Measurements from ENCODE around the gene SCARB1.

Gene SCARB1

GRCh38 chr12:124786061-124786964 is 77.4 kb downstream of the SCARB1 start:
- peak overlapping the region; percentile 64 for H3K9ac ChIP-seq (ENCODE audit: low read depth, low read length, poor library complexity)
- peak overlapping the region; percentile 57 for H3K4ac ChIP-seq (ENCODE audit: low read length)
- H2BK12ac ChIP-seq (ENCODE audit: low read length), result peak overlapping the region; percentile 77
- H2BK120ac ChIP-seq (ENCODE audit: low read depth, low read length), result no peak overlapping the region
- no peaks in the 10 kb centered on the region for H3K27me3 ChIP-seq (ENCODE audit: control insufficient read depth in 3 of 3, insufficient read depth in 3 of 3, low read depth in 1 of 3, low read length in 3 of 3)
- no CpG with 5 or more reads among the region's 31 CpGs for WGBS, 2 donors (ENCODE audit: extremely low coverage in 2 of 2, insufficient read length in 2 of 2, insufficient replicate concordance in 1 of 2)
- no peak overlapping the region for H3K27ac ChIP-seq (replicated peaks; ENCODE audit: low read length)
- H3K4me2 ChIP-seq (ENCODE audit: insufficient read depth, low read length, poor library complexity, severe bottlenecking), result peak overlapping the region; percentile 63
- peak overlapping the region; percentile 80 for H2AFZ ChIP-seq (ENCODE audit: low read length)
- H3K36me3 ChIP-seq (replicated peaks in 1 of 2; ENCODE audit: control insufficient read depth in 2 of 2, insufficient read depth in 2 of 2, low read length in 2 of 2), result peaks cover 3 to 40% of the 10 kb centered on the region in 2 donors
- H2AK5ac ChIP-seq (ENCODE audit: low read depth, low read length), result peak overlapping the region; percentile 73
- H4K8ac ChIP-seq (ENCODE audit: low read depth, low read length), result peak overlapping the region; percentile 92
- no peak overlapping the region for H3K23ac ChIP-seq (ENCODE audit: low read depth, low read length, poor library complexity)
- H4K91ac ChIP-seq (ENCODE audit: low read depth, low read length, poor library complexity), result peak overlapping the region; percentile 2
- H2BK5ac ChIP-seq (ENCODE audit: low read length), result peak overlapping the region; percentile 72
- H3K4me3 ChIP-seq (ENCODE audit: low read length in 2 of 2), result peak overlapping the region; percentile 47 to 49
- DNase-seq (ENCODE audit: low spot score), result peak; percentile 83
- H3K18ac ChIP-seq (ENCODE audit: low read length), result peak overlapping the region; percentile 88
- peaks cover 2% of the 10 kb centered on the region for H3K79me1 ChIP-seq (ENCODE audit: low read depth, low read length)
- no peaks in the 10 kb centered on the region for H3K9me3 ChIP-seq (replicated peaks in 1 of 2; ENCODE audit: control insufficient read depth in 2 of 2, insufficient read depth in 1 of 2, low read depth in 1 of 2, low read length in 2 of 2)
- no peak overlapping the region for H3K14ac ChIP-seq (ENCODE audit: low read length)
- H3K4me1 ChIP-seq (ENCODE audit: control insufficient read depth in 2 of 2, insufficient read depth in 1 of 2, low read depth in 1 of 2, low read length in 2 of 2), result peaks cover 3 to 5% of the 10 kb centered on the region in 2 donors
- peak overlapping the region; percentile 57 for H2BK15ac ChIP-seq (ENCODE audit: low read length)

GRCh38 chr12:124784871-124785572 is 78.6 kb downstream of the SCARB1 start:
- peak overlapping the region; percentile 50 for H3K9ac ChIP-seq (ENCODE audit: low read depth, low read length, poor library complexity)
- WGBS, 2 donors (ENCODE audit: extremely low coverage in 2 of 2, insufficient read length in 2 of 2, insufficient replicate concordance in 1 of 2), result no CpG with 5 or more reads among the region's 11 CpGs
- no peak for DNase-seq (ENCODE audit: low spot score)
- H3K27me3 ChIP-seq (ENCODE audit: control insufficient read depth in 3 of 3, insufficient read depth in 3 of 3, low read depth in 1 of 3, low read length in 3 of 3), result no peaks in the 10 kb centered on the region
- peaks cover 3 to 31% of the 10 kb centered on the region in 2 donors for H3K36me3 ChIP-seq (replicated peaks in 1 of 2; ENCODE audit: control insufficient read depth in 2 of 2, insufficient read depth in 2 of 2, low read length in 2 of 2)
- no peak overlapping the region for H4K91ac ChIP-seq (ENCODE audit: low read depth, low read length, poor library complexity)
- H2BK5ac ChIP-seq (ENCODE audit: low read length), result no peak overlapping the region
- H4K8ac ChIP-seq (ENCODE audit: low read depth, low read length), result no peak overlapping the region
- peak overlapping the region; percentile 55 for H3K18ac ChIP-seq (ENCODE audit: low read length)
- H3K23ac ChIP-seq (ENCODE audit: low read depth, low read length, poor library complexity), result peak overlapping the region; percentile 17
- H3K4ac ChIP-seq (ENCODE audit: low read length), result no peak overlapping the region
- H2BK120ac ChIP-seq (ENCODE audit: low read depth, low read length), result no peak overlapping the region
- no peak overlapping the region for H2BK15ac ChIP-seq (ENCODE audit: low read length)
- H3K4me3 ChIP-seq (ENCODE audit: low read length in 2 of 2), result no peak overlapping the region
- no peak overlapping the region for H3K14ac ChIP-seq (ENCODE audit: low read length)
- H3K4me2 ChIP-seq (ENCODE audit: insufficient read depth, low read length, poor library complexity, severe bottlenecking), result no peak overlapping the region
- H2BK12ac ChIP-seq (ENCODE audit: low read length), result no peak overlapping the region
- H3K4me1 ChIP-seq (ENCODE audit: control insufficient read depth in 2 of 2, insufficient read depth in 1 of 2, low read depth in 1 of 2, low read length in 2 of 2), result peaks cover 3 to 5% of the 10 kb centered on the region in 2 donors
- peak overlapping the region; percentile 85 for H2AK5ac ChIP-seq (ENCODE audit: low read depth, low read length)
- peaks cover 2% of the 10 kb centered on the region for H3K79me1 ChIP-seq (ENCODE audit: low read depth, low read length)
- no peak overlapping the region for H2AFZ ChIP-seq (ENCODE audit: low read length)
- no peaks in the 10 kb centered on the region for H3K9me3 ChIP-seq (replicated peaks in 1 of 2; ENCODE audit: control insufficient read depth in 2 of 2, insufficient read depth in 1 of 2, low read depth in 1 of 2, low read length in 2 of 2)
- H3K27ac ChIP-seq (replicated peaks; ENCODE audit: low read length), result no peak overlapping the region

- no peak for DNase-seq (ENCODE audit: low spot score)
- Histone ChIP-seq H2BK5ac (ENCODE audit: low read length) (no peak overlapping the region), H2BK12ac (ENCODE audit: low read length) (no peak overlapping the region), H3K4me1 (ENCODE audit: control insufficient read depth in 2 of 2, insufficient read depth in 1 of 2, low read depth in 1 of 2, low read length in 2 of 2) (peaks cover 3 to 5% of the 10 kb centered on the region in 2 donors), H3K27ac (replicated peaks; ENCODE audit: low read length) (no peak overlapping the region), H2BK120ac (ENCODE audit: low read depth, low read length) (no peak overlapping the region), H4K8ac (ENCODE audit: low read depth, low read length) (no peak overlapping the region), H3K4me3 (ENCODE audit: low read length in 2 of 2) (no peak overlapping the region), H3K9me3 (replicated peaks in 1 of 2; ENCODE audit: control insufficient read depth in 2 of 2, insufficient read depth in 1 of 2, low read depth in 1 of 2, low read length in 2 of 2) (no peaks in the 10 kb centered on the region), H3K14ac (ENCODE audit: low read length) (no peak overlapping the region), H3K27me3 (ENCODE audit: control insufficient read depth in 3 of 3, insufficient read depth in 3 of 3, low read depth in 1 of 3, low read length in 3 of 3) (no peaks in the 10 kb centered on the region), H4K91ac (ENCODE audit: low read depth, low read length, poor library complexity) (no peak overlapping the region), H2AFZ (ENCODE audit: low read length) (no peak overlapping the region), H3K9ac (ENCODE audit: low read depth, low read length, poor library complexity) (no peak overlapping the region), H3K4ac (ENCODE audit: low read length) (no peak overlapping the region), H2BK15ac (ENCODE audit: low read length) (no peak overlapping the region), H3K79me1 (ENCODE audit: low read depth, low read length) (peaks cover 2% of the 10 kb centered on the region), H3K23ac (ENCODE audit: low read depth, low read length, poor library complexity) (no peak overlapping the region), H2AK5ac (ENCODE audit: low read depth, low read length) (no peak overlapping the region), H3K18ac (ENCODE audit: low read length) (no peak overlapping the region), H3K36me3 (replicated peaks in 1 of 2; ENCODE audit: control insufficient read depth in 2 of 2, insufficient read depth in 2 of 2, low read length in 2 of 2) (peaks cover 3 to 23% of the 10 kb centered on the region in 2 donors), H3K4me2 (ENCODE audit: insufficient read depth, low read length, poor library complexity, severe bottlenecking) (no peak overlapping the region)
- WGBS, 2 donors (ENCODE audit: extremely low coverage in 2 of 2, insufficient read length in 2 of 2, insufficient replicate concordance in 1 of 2), result no CpG with 5 or more reads among the region's 5 CpGs
Observed at GRCh38 chr12:124783087-124783486, 80.6 kb downstream of the SCARB1 start.

GRCh38 chr12:124782132-124782531 is 81.5 kb downstream of the SCARB1 start:
- DNase-seq (ENCODE audit: low spot score), result no peak
- Histone ChIP-seq H3K27ac (replicated peaks; ENCODE audit: low read length) (no peak overlapping the region), H2BK120ac (ENCODE audit: low read depth, low read length) (no peak overlapping the region), H2BK15ac (ENCODE audit: low read length) (no peak overlapping the region), H4K91ac (ENCODE audit: low read depth, low read length, poor library complexity) (no peak overlapping the region), H4K8ac (ENCODE audit: low read depth, low read length) (no peak overlapping the region), H2BK12ac (ENCODE audit: low read length) (no peak overlapping the region), H3K4ac (ENCODE audit: low read length) (no peak overlapping the region), H3K79me1 (ENCODE audit: low read depth, low read length) (peaks cover 2% of the 10 kb centered on the region), H3K4me1 (ENCODE audit: control insufficient read depth in 2 of 2, insufficient read depth in 1 of 2, low read depth in 1 of 2, low read length in 2 of 2) (peaks cover 3 to 5% of the 10 kb centered on the region in 2 donors), H3K27me3 (ENCODE audit: control insufficient read depth in 3 of 3, insufficient read depth in 3 of 3, low read depth in 1 of 3, low read length in 3 of 3) (no peaks in the 10 kb centered on the region), H2AFZ (ENCODE audit: low read length) (no peak overlapping the region), H2BK5ac (ENCODE audit: low read length) (no peak overlapping the region), H3K14ac (ENCODE audit: low read length) (no peak overlapping the region), H3K9ac (ENCODE audit: low read depth, low read length, poor library complexity) (no peak overlapping the region), H3K23ac (ENCODE audit: low read depth, low read length, poor library complexity) (no peak overlapping the region), H3K18ac (ENCODE audit: low read length) (no peak overlapping the region), H2AK5ac (ENCODE audit: low read depth, low read length) (no peak overlapping the region), H3K9me3 (replicated peaks in 1 of 2; ENCODE audit: control insufficient read depth in 2 of 2, insufficient read depth in 1 of 2, low read depth in 1 of 2, low read length in 2 of 2) (no peaks in the 10 kb centered on the region), H3K36me3 (replicated peaks in 1 of 2; ENCODE audit: control insufficient read depth in 2 of 2, insufficient read depth in 2 of 2, low read length in 2 of 2) (peaks cover 3 to 23% of the 10 kb centered on the region in 2 donors), H3K4me2 (ENCODE audit: insufficient read depth, low read length, poor library complexity, severe bottlenecking) (no peak overlapping the region), H3K4me3 (ENCODE audit: low read length in 2 of 2) (no peak overlapping the region)
- WGBS, 2 donors (ENCODE audit: extremely low coverage in 2 of 2, insufficient read length in 2 of 2, insufficient replicate concordance in 1 of 2), result no CpG with 5 or more reads among the region's 2 CpGs
